ENCODE results near the gene FAM25C.
"Not testable (repeated sequence)": the region's sequence is repeated elsewhere in the genome, so short reads cannot be mapped to it uniquely, and the experiment has no call there.

Gene FAM25C

GRCh38 chr10:47999691-48000090 is at the start of gene FAM25C:
TSS of gene FAM25C (minus strand) at chr10:47999791. CDS start at chr10:47999765, 26 bp downstream.
- DNase-seq (ENCODE audit: low read depth in 2 of 2), result not testable (repeated sequence)

GRCh38 chr10:48044557-48044956 is 45.0 kb upstream of the FAM25C start:
- not testable (repeated sequence) for DNase-seq (ENCODE audit: low read depth in 2 of 2)

- DNase-seq (ENCODE audit: low read depth in 2 of 2), result not testable (repeated sequence)
These were observed 31.8 kb upstream of the FAM25C start for GRCh38 chr10:48031390-48031789.

DNA sequence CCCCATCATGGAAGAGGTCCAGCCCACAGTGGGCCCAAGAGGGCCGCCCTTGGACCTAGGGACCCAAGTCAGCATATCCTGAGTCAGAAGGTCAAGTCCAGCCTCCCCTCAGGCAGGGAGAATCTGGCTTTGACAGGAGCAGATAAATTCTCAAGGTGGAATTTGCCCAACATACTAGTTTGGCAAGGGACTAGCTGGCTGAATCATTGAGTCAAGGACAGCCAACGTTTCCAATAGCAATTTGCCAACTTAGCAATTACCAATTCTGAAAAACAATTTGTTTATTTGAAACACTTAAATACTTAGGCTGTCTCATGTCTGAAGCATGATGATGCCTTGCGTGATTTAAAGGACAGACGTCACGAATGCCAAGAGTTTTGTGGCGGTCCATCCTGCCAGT is 2.7 kb upstream of the FAM25C start:
- DNase-seq (ENCODE audit: low read depth in 2 of 2), result not testable (repeated sequence)

- not testable (repeated sequence) for DNase-seq (ENCODE audit: low read depth in 2 of 2)
These were observed 5.5 kb downstream of the FAM25C start for GRCh38 chr10:47994045-47994444.

- not testable (repeated sequence) for DNase-seq (ENCODE audit: low read depth in 2 of 2)
These were observed 7.0 kb downstream of the FAM25C start for GRCh38 chr10:47992560-47992959.

GRCh38 chr10:47991706-47992105 is 7.9 kb downstream of the FAM25C start:
- not testable (repeated sequence) for DNase-seq (ENCODE audit: low read depth in 2 of 2)

DNA sequence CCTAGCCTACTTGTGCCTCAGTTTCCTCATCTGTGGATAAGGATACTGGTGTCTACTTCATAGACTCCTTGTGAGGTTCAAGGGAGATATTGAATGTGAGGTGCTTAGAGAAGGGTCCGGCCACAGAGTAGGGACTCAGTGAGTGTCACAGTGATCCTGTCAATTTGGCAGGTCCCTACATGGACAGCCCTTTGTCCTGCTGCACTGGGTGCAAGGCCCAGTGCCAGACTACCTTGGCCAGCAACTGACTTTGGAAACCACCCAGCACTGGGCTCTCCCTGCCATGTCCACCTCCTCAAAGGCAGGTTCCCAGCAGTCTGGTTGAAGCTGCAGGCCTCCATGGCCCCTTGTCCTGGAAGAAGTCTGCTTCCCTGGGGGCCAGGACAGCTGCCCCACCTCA is 9.5 kb downstream of the FAM25C start:
- not testable (repeated sequence) for DNase-seq (ENCODE audit: low read depth in 2 of 2)

DNA sequence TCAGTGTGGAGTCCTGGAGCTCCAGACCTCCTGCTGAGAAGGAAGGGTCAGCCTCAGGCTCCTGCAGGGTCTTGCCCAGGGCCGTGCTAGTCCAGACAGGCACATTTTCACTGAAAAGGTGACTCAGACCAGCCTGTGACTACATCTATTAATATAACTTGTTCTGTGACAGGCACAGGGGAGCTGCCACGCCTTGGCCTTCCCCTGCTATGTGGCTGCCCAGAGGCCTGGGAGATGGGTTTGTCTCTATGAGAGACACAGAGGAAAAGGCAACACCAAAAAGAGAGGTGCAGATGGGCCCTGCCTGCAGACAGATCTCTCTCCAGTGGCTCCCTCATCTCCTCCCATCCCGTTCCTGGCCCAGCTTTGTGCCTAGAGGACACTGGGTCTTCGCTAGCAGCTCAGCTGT is 10.0 kb downstream of the FAM25C start:
- DNase-seq (ENCODE audit: low read depth in 2 of 2), result not testable (repeated sequence)

- not testable (repeated sequence) for DNase-seq (ENCODE audit: low read depth in 2 of 2)
These were observed 10.7 kb downstream of the FAM25C start for GRCh38 chr10:47988718-47989541.

DNA sequence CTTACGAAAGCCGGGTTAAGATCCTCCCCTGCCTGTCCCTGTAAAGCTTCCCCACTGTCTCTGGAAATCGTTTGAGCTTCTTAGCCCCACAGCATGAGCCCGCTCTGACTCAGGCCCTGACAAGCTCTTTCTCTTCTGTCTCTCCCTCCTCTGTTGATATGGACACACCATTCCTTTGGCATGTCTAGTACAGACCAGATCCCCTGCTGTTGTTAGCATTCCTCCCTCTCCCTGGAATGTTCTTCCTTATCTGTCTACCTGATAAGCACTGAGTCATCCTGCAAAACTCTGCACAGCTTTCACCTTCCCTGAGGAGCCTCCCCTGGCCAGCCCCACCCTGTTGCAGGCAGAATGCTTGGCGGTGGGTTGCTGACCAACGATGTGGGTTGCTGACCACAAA is 11.6 kb downstream of the FAM25C start:
- not testable (repeated sequence) for DNase-seq (ENCODE audit: low read depth in 2 of 2)

DNA sequence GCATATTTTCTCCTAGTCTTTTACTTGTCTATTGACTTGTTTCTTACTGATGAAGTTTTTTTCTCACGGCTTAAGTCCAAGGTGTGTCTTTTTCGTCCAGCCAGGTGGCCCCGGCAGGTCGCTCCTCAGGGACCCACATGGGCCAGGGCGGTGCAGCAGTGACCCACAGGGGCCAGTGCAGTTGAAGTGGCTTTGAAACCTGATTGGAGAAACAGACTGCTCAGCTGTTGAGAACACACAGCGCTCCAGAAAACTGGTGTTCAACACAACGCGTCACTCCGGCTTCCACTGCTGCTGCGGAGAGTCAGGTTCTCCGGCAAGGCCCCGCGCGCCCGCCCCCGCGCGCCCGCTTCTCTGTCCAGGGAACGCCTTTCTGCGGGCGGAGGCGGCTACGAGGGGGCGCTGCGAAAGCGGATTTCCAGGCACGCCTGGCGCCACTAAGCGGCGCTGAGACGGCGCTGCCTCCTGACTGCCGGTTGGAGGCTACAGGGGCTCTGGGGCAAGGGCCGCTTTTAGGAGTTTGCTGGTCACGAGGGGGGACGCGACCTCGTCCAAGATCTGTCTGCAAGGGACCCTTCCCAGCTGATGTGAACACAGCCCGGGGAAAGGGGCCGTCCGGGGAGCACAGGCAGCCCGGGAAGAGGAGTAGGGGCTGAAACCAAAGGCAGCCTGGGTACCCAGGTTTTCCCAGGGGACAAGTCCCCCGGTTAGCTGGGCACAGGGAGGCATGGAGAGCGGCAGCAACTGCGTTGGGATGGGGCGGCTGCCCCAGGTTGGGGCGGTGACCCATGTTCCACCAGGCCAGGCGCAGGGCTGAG is 13.0 kb downstream of the FAM25C start:
- DNase-seq (ENCODE audit: low read depth in 2 of 2), result not testable (repeated sequence)

- not testable (repeated sequence) for DNase-seq (ENCODE audit: low read depth in 2 of 2)
These were observed 24.2 kb downstream of the FAM25C start for GRCh38 chr10:47975409-47975808.

DNA sequence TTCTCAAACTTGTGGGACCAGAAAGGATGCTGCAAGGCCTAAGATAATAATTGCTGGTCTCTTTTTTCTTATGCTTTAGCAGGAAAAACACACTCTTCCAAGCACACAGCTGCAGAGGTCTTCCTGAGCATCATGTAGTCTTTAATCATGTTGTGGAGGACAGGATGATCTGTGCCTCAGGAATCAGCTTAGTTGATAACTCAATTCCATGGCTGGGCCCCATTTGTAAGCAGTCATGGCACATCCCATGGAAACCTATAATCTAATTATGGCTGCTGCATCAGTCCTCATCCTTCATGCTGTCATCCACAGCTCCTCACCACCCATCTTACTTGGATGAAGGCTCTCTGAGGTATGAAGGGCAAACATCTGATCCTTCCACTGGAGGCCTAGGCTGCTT is 26.5 kb downstream of the FAM25C start:
- not testable (repeated sequence) for DNase-seq (ENCODE audit: low read depth in 2 of 2)

DNA sequence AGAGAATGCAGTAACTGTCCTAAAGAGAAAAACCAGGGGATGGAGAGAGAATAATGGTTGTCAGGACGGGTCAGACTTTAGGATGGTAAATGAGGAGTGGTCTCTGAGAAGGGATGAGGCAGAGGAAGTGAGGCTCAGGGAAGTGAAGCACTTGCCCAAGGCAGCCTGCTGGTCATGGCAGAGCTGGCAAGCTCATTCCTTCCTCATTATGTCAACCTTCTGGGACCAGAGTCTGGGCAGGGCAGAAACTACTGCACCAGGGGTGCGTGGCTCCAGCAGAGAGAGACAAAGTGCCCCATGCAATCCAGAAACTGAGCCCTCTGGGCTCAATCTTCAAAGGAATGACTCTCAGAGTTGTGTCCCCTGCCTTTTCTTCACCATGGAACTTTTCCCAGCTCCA is 27.5 kb downstream of the FAM25C start:
- not testable (repeated sequence) for DNase-seq (ENCODE audit: low read depth in 2 of 2)

- not testable (repeated sequence) for DNase-seq (ENCODE audit: low read depth in 2 of 2)
These were observed 28.0 kb downstream of the FAM25C start for GRCh38 chr10:47971598-47971997.

DNA sequence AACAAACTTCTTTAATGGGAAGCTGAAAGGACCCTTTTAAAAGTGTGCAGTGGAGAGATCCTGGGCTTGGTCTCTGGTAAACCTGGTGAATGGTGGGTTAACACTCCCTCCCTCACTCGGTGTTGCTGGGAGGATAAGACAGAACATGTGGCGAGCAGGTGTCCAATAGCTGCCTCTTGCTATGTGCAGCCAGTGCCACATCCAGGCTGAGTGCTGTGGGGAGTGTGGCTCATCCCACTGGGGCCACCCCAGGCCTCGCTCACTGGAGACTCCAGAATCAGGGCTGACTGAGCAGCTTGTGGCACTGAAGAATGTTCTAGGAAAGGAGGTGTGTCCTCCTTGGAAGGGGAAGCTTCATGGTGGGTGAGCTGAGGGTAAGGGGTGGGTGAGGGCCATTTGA is 29.5 kb downstream of the FAM25C start:
- DNase-seq (ENCODE audit: low read depth in 2 of 2), result not testable (repeated sequence)

- DNase-seq (ENCODE audit: low read depth in 2 of 2), result not testable (repeated sequence)
These were observed 30.6 kb downstream of the FAM25C start for GRCh38 chr10:47968988-47969387.

DNA sequence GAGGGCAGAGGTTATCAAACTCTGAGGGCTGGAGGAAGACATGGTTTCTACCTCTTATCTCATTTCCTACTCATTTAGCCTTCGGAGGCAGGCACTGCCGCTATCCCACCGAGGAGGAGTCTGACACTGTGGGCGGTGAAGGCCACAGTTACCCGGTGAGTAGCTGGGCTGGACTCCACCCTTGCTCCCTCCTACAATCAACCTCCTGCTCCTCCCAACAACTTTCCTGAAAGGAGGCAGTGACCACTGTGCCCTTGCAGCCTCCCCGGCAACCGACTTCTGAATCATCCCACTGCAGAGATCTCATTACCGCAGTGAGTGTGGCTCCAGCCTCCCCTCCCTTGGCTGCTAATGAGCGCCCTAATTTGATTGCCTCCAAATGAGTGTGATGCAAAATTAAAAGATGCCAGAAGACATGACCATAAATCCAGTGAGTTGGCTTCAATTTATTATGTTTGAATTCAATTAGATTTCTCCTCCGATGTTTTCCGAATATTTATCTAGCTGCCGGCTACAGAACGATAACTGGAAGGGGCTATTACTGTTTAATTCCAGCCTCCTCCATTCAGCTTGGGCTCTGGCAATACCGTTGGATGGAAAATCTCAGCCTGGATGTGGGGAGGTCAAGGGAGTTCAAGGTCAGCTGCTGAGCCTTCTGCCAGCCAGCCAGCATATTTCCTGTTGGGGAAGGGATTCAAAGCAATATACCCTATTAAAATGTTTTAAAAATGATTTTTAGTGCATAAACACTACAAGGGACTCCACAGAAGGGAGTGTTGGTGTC is 35.1 kb downstream of the FAM25C start:
- not testable (repeated sequence) for DNase-seq (ENCODE audit: low read depth in 2 of 2)

DNA sequence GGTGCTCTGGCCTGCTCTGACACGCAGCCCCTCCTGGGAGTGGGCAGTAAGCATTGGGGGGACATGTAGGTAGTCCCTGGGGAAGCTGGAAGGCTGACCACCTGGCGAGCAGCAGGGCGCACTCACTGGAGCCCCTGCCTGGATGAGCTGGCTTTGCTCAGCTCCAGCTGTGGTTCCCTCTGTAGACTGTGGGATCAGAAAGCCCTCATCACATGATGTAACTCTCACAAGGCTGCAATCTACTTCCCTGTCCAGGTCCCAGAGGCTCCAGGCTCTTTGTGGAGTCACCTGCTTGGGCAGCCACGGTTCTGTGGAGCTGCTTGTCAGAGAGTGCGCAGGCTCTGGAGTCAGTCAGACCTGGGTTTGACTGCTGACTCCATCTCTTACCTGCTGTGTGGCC is 36.8 kb downstream of the FAM25C start:
- DNase-seq (ENCODE audit: low read depth in 2 of 2), result not testable (repeated sequence)

GRCh38 chr10:47960699-47961098 is 38.9 kb downstream of the FAM25C start:
- DNase-seq (ENCODE audit: low read depth in 2 of 2), result not testable (repeated sequence)

DNA sequence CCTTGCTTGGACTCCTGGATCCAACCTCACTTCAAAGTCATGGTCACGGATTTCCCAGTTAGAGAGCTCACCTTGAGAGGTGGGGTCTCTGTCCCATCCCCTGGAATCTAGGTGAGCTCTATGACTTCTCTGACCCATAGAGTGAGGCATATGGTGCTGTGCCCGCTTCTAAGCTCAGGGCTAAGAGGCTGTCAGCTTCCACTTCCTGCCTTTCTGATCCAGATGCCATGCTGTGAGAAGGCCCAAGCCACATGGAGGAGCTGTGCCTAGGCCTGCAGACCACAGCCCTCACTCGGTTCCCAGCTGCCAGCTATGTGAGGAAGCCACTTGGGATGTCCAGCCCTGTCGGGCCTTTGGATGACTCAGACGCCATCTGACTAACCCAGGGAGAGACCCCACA is 39.9 kb downstream of the FAM25C start:
- not testable (repeated sequence) for DNase-seq (ENCODE audit: low read depth in 2 of 2)
